ENCODE results near the gene DDX50. TPM values are rescaled to one million over a fixed set of nuclear protein-coding genes. Genes with fewer than 3 reads are reported as not detected.
"Not testable (repeated sequence)": the region's sequence is repeated elsewhere in the genome, so short reads cannot be mapped to it uniquely, and the experiment has no call there.

The DDX50 gene
- total RNA-seq, 1 experiment from 2014 or later = 50.7 TPM

GRCh38 chr10:68973975-68974374, 72.9 kb downstream of the DDX50 start:
- H3K23me2 ChIP-seq (ENCODE audit: insufficient read length, low read depth, low read length, poor library complexity, severe bottlenecking) = no peaks in the 10 kb centered on the region

GRCh38 chr10:68975936-68976473, 74.9 kb downstream of the DDX50 start:
- not testable (repeated sequence) for H3K4ac ChIP-seq (ENCODE audit: low read depth, low read length); H3K79me2 ChIP-seq (ENCODE audit: insufficient read depth, low read length); H2BK20ac ChIP-seq (ENCODE audit: low read depth, low read length, poor library complexity, severe bottlenecking); H2AK5ac ChIP-seq (ENCODE audit: insufficient read length, low read length); H3K27ac Mint-ChIP-seq; H4K20me1 ChIP-seq (ENCODE audit: control insufficient read depth, insufficient read depth, insufficient read length); H3K4me2 ChIP-seq (ENCODE audit: insufficient read depth, insufficient read length, low read length); H3K4me1 ChIP-seq (ENCODE audit: insufficient read depth, low read length); H3K79me1 ChIP-seq (ENCODE audit: insufficient read depth, low read depth, low read length, poor library complexity, severe bottlenecking); H3K9ac ChIP-seq (ENCODE audit: extremely low read depth, insufficient read length, low read length); H3K23me2 ChIP-seq (ENCODE audit: insufficient read length, low read depth, low read length, poor library complexity, severe bottlenecking); H3K27ac ChIP-seq (ENCODE audit: insufficient read length, low read depth, low read length); H3K4me3 Mint-ChIP-seq; H3K23ac ChIP-seq (ENCODE audit: insufficient read length, low read depth, low read length); H4K8ac ChIP-seq (replicated peaks; ENCODE audit: insufficient read length, low read depth, low read length); H3K4me1 Mint-ChIP-seq; H2BK5ac ChIP-seq (ENCODE audit: insufficient read length, low read length); H4K5ac ChIP-seq (ENCODE audit: insufficient read length, low read depth, low read length); H3K9me3 Mint-ChIP-seq; H3K9me3 ChIP-seq (ENCODE audit: control insufficient read depth, low read depth, low read length); DNase-seq; H3K27me3 ChIP-seq (ENCODE audit: insufficient read depth, low read length); H2BK15ac ChIP-seq (ENCODE audit: low read depth, low read length); H3K56ac ChIP-seq (ENCODE audit: insufficient read length, low read depth, low read length); H3K27me3 Mint-ChIP-seq (ENCODE audit: low read depth); H3K14ac ChIP-seq (ENCODE audit: insufficient read depth, low read length); H4K91ac ChIP-seq (ENCODE audit: insufficient read length, low read depth, low read length); H2BK12ac ChIP-seq (ENCODE audit: insufficient read length, low read depth, low read length); H2BK120ac ChIP-seq (ENCODE audit: low read depth, low read length, poor library complexity, severe bottlenecking); H3T11ph ChIP-seq (ENCODE audit: low read length); H3K18ac ChIP-seq (ENCODE audit: insufficient read length, low read depth, low read length); H2AFZ ChIP-seq (ENCODE audit: low read length)
- peaks cover 55 to 97% (median 82%) of the 10 kb centered on the region in 3 experiments for H3K36me3 Mint-ChIP-seq (ENCODE audit: insufficient read depth in 1 of 3, low read depth in 3 of 3)
- WGBS (ENCODE audit: extremely low coverage, insufficient read length, low lambda C conversion rate) = no CpG with 5 or more reads among the region's 5 CpGs

More at GRCh38 chr10:68973975-68974374, 72.9 kb downstream of the DDX50 start:
- H3K4me3 Mint-ChIP-seq = no peak overlapping the region
- H2AK5ac ChIP-seq (ENCODE audit: insufficient read length, low read length) = no peak overlapping the region
- no peak overlapping the region for H2BK15ac ChIP-seq (ENCODE audit: low read depth, low read length)
- no peak overlapping the region for H2BK5ac ChIP-seq (ENCODE audit: insufficient read length, low read length)
- no peaks in the 10 kb centered on the region for H4K20me1 ChIP-seq (ENCODE audit: control insufficient read depth, insufficient read depth, insufficient read length)
- no peaks in the 10 kb centered on the region for H3K4me1 ChIP-seq (ENCODE audit: insufficient read depth, low read length)
- no peak overlapping the region for H3K23ac ChIP-seq (ENCODE audit: insufficient read length, low read depth, low read length)
- no peak overlapping the region for H3K27ac ChIP-seq (ENCODE audit: insufficient read length, low read depth, low read length)
- no peaks in the 10 kb centered on the region for H3K27me3 ChIP-seq (ENCODE audit: insufficient read depth, low read length)
- H3K9ac ChIP-seq (ENCODE audit: extremely low read depth, insufficient read length, low read length) = no peak overlapping the region
- H2AFZ ChIP-seq (ENCODE audit: low read length) = no peak overlapping the region
- no peak for DNase-seq
- H3K27ac Mint-ChIP-seq = no peak overlapping the region
- no peak overlapping the region for H3K18ac ChIP-seq (ENCODE audit: insufficient read length, low read depth, low read length)
- no peaks in the 10 kb centered on the region for H3K9me3 ChIP-seq (ENCODE audit: control insufficient read depth, low read depth, low read length)
- H3K27me3 Mint-ChIP-seq (ENCODE audit: low read depth) = no peaks in the 10 kb centered on the region; the same call in 1 of the 2 replicates
- no peak overlapping the region for H3T11ph ChIP-seq (ENCODE audit: low read length)
- peaks cover 5% of the 10 kb centered on the region for H3K79me1 ChIP-seq (ENCODE audit: insufficient read depth, low read depth, low read length, poor library complexity, severe bottlenecking)
- H2BK120ac ChIP-seq (ENCODE audit: low read depth, low read length, poor library complexity, severe bottlenecking) = no peak overlapping the region
- no peak overlapping the region for H3K14ac ChIP-seq (ENCODE audit: insufficient read depth, low read length)
- no peak overlapping the region for H2BK20ac ChIP-seq (ENCODE audit: low read depth, low read length, poor library complexity, severe bottlenecking)
- H3K4me1 Mint-ChIP-seq = no peaks in the 10 kb centered on the region
- no peak overlapping the region for H2BK12ac ChIP-seq (ENCODE audit: insufficient read length, low read depth, low read length)
- peaks cover 59 to 97% (median 85%) of the 10 kb centered on the region in 3 experiments for H3K36me3 Mint-ChIP-seq (ENCODE audit: insufficient read depth in 1 of 3, low read depth in 3 of 3)
- no peak overlapping the region for H4K8ac ChIP-seq (replicated peaks; ENCODE audit: insufficient read length, low read depth, low read length)
- H3K79me2 ChIP-seq (ENCODE audit: insufficient read depth, low read length) = no peaks in the 10 kb centered on the region
- TF ChIP-seq CTCF (conservative IDR thresholded peaks at IDR 0.05) = no peak
- WGBS (ENCODE audit: extremely low coverage, insufficient read length, low lambda C conversion rate) = no CpG with 5 or more reads among the region's 5 CpGs
- H3K4me2 ChIP-seq (ENCODE audit: insufficient read depth, insufficient read length, low read length) = no peak overlapping the region
- no peak overlapping the region for H4K91ac ChIP-seq (ENCODE audit: insufficient read length, low read depth, low read length)
- no peak overlapping the region for H3K56ac ChIP-seq (ENCODE audit: insufficient read length, low read depth, low read length)
- no peak overlapping the region for H3K4ac ChIP-seq (ENCODE audit: low read depth, low read length)
- no peak overlapping the region for H4K5ac ChIP-seq (ENCODE audit: insufficient read length, low read depth, low read length)
- H3K9me3 Mint-ChIP-seq = no peaks in the 10 kb centered on the region; a peak in 1 of 5 replicates

Measured in H9 (cell line).